ENCODE data around the gene KRT86.

DNA sequence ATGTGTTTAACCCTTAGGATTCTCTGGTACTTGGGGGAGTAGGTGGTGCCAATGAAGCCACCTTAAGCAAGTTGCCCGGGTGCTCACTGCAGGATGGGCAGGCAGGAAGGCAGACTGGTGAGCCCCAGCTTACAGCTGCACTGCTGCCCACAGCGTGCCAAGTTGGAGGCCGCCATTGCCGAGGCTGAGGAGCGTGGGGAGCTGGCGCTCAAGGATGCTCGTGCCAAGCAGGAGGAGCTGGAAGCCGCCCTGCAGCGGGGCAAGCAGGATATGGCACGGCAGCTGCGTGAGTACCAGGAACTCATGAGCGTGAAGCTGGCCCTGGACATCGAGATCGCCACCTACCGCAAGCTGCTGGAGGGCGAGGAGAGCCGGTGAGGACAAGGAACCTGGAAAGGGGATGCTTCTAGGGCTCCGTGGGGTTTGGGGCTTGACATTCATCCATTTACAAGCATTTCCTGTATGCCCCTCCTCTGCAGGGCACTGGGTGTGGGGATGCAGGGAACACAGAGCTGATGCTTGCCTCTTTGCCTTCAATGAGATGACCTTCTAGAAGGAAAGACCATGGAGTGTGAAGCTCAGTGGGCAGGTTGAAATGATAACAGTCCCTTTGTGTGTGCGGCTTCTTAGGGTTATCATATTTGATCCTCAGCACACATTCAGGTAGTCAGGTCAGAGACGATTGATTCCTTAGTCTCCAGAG is 29.0 kb upstream of the KRT86 start:
- TF ChIP-seq, protein P1, sequence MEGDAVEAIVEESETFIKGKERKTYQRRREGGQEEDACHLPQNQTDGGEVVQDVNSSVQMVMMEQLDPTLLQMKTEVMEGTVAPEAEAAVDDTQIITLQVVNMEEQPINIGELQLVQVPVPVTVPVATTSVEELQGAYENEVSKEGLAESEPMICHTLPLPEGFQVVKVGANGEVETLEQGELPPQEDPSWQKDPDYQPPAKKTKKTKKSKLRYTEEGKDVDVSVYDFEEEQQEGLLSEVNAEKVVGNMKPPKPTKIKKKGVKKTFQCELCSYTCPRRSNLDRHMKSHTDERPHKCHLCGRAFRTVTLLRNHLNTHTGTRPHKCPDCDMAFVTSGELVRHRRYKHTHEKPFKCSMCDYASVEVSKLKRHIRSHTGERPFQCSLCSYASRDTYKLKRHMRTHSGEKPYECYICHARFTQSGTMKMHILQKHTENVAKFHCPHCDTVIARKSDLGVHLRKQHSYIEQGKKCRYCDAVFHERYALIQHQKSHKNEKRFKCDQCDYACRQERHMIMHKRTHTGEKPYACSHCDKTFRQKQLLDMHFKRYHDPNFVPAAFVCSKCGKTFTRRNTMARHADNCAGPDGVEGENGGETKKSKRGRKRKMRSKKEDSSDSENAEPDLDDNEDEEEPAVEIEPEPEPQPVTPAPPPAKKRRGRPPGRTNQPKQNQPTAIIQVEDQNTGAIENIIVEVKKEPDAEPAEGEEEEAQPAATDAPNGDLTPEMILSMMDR (IDR thresholded peaks at IDR 0.05; ENCODE audit: low read depth, low read length, poor library complexity, severe bottlenecking), result no peak
- no peak for TF ChIP-seq EZH2phosphoT487 (IDR thresholded peaks at IDR 0.05; ENCODE audit: borderline replicate concordance, low read length)
